GM19099 (cell line): ENCODE results near the gene CCDC154.

Source experiments
- POLR2A ChIP-seq: IDR thresholded peaks from 3 replicates; pipeline ENCODE4 v1.6.1; 2011; ENCODE audit warnings: low read depth; ENCODE audit not compliant: insufficient read length; ENCODE audit errors: extremely low read depth

CCDC154 gene, protein sequence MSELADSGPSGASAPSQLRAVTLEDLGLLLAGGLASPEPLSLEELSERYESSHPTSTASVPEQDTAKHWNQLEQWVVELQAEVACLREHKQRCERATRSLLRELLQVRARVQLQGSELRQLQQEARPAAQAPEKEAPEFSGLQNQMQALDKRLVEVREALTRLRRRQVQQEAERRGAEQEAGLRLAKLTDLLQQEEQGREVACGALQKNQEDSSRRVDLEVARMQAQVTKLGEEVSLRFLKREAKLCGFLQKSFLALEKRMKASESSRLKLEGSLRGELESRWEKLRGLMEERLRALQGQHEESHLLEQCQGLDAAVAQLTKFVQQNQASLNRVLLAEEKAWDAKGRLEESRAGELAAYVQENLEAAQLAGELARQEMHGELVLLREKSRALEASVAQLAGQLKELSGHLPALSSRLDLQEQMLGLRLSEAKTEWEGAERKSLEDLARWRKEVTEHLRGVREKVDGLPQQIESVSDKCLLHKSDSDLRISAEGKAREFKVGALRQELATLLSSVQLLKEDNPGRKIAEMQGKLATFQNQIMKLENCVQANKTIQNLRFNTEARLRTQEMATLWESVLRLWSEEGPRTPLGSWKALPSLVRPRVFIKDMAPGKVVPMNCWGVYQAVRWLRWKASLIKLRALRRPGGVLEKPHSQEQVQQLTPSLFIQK

DNA sequence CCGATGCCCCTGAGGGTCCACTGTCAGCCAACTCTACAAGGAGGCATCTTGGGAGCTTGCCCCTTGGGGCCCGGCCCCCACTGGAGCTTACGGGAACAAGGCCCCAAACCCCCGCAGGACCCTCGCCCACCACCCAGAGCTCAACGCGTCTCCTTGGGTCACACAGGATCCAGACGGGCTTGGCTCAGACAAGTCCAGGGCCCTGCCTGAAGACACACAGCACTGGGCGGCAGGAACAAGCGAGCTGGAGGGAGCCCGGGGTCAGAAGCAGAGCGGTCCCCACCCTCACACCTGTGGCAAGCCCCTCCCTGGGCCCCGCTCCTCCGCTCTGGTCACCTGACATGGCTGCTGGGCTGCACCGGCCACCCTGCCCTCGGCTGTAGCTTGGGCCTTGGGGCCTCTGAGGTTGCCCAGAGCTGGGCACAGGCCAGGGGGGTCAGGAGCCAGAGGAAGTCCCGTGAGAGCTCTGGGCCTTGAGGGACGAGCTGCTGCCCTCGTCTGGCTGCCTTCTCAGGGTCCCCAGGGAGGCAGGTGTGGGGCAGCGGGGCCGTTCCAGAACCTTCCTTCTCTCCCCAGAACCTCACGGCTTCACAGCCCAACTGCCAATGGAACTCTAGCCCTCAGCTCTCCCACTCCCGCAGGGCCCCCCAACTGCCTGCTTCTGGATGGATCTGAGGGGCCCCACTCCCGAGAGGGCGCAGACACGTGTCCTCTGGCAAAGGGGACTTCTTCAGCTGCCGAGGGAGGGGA is at the start of gene CCDC154:
TSS of gene CCDC154 (minus strand) at position 577 of the 750 bp plus-strand sequence. CDS start at position 343, 234 bp downstream.
- no peak for TF ChIP-seq POLR2A

DNA sequence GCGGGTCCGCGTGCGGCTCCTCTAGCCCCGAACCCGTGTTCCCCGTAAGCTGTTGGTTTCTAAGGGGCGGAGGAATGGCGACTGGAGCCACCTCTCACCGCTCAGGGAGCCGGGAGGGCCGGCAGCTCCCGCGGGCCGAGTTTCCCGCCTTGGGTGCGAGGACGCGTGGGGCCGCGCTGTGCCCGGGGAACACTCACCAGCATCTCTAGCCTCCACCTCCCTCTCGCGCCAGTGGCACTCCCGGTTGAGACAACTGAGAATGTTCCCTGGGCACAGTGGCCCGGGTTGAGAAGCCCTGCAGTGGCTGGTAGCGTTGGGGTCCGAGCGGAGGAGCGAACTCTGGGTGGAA is 49.4 kb upstream of the CCDC154 start:
- TF ChIP-seq POLR2A = no peak

DNA sequence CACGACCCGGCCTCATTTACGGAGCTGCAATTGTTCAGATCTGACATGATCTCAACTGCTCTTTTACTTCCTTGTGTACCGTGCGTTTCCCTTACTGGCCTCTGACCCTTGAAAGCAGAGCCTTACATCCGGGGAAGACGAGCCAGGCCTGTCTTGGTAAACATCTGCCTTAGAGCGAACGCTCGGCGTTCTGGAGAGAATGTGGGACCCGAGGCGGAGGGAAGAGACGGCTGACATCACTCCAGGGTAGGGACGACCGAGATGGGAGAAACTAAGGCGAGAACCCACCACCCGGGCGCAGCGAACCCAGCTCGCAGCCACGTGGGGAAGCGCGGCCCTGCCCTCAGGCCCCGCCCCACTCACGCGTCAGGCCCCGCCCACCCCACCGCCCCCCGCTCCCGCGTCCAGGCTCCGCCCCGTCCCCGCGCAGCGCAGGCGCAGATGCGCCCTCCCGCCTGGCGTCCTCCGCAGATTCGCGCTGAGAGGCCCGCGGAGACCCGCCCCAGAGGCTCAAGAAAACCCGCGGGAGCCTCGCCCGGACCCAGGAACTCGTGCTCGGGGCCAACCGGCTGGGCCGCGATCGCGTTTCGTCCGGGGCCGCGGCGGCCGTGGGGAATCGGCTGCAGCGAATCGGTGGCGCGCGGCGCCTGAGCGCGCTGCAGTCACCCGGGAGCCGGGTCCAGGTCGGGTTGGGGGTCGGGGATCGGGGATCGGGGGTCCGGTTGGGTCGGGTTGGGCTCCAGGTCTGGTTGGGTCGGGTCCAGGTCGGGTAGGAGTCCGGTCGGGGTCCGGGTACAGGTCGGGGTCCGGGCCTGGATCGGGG is 48.8 kb upstream of the CCDC154 start, which contains the start of gene TELO2:
TSS of gene TELO2 (plus strand) at position 438 of the 823 bp plus-strand sequence. CDS start 922 bp downstream, outside the sequence.
- peak; percentile 68 for TF ChIP-seq POLR2A

DNA sequence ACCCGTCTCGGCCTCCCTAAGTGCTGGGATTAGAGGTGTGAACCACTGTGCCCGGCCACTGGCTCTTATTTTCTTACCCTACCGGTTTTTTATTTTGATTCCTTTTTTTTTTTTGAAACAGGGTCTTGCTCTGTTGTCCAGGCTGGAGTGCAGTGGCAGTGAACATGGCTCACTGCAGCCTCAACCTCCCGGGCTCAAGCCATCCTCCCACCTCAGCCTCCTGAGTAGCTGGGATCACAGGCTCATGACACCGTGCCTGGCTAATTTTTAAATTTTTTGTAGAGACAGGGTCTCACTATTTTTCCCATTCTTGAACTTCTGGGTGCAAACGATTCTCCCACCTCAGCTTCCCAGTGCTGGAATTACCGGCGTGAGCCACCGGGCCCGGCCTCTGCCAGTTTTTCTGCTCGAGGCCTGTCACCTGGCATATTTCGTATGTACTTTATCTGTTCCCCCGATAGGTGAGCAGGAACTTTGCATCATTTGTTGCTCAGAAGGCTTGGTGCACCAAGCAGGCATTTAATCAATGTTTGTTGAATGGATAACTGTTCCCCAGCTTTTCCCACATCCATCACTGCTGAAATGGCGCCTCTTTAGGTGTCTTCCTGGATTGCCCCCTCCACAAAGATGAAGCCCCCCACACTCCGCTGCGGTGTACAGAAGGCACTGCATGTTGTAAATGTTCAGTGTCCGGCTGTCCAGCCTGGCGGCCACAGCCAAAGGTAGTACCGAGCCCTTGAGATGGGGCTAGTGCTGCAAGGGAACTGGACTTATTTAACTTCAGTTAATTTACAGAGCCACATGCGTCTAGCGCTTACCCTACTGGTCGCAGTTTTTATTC is 47.9 kb upstream of the CCDC154 start:
- no peak for TF ChIP-seq POLR2A

DNA sequence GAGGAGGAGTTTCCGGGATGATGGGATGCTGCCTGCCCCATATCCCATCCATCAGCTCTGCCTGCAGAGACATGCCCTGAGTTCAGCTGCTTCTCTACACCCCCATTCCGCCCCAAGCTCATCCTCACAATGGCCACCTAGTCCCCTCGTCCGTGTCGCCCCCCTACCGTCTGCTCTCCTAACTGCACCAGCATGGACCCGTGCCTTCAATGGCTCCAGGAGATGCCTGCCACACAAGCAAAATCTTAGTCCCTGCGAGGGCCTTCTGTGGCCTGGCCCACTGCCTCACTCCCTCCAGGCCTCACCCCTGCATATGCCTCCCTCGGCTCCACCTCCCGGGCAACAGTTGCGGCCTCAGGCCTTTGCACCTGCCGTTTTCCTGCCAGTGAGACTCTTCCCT is 47.0 kb upstream of the CCDC154 start:
- no peak for TF ChIP-seq POLR2A

DNA sequence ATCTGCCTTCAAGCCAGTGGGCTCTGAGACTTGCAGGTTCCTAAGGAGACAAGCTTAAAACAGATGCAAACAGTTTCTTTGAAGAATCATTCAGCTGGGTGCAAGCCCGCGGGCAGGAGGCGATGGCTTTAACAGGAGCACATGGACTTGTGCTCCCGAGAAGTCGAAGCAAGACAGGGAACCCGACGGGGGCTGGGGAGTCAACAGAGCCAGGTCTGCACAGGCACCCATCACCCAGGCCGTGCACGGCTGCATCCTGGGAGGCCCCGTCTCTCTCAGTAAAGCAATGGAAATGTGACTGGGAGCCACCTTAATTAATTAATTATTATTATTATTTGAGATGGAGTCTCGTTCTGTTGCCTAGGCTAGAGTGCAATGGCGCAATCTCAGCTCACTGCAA is 44.7 kb upstream of the CCDC154 start:
- no peak for TF ChIP-seq POLR2A

DNA sequence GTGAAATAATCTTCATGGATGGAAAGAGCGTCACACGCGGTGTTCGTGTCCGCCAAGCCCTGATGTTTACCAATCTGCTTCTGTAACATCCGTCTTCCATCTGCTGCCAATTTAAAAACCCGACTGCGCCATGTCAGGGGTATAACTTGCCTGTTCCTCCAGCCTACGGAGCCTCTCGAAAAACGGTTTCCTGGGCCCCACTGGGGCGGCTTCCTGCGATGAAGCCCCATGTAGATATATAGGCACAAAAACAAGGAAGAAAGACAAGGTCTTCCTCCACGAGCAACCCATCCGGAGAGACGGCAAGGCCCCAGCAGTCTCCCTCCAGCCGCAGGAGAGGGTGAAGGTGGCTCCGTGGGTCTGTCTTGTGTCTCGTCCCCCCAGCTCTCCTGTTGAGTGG is 44.3 kb upstream of the CCDC154 start, which contains the start of gene PTX4:
TSS of gene PTX4 (minus strand) at position 326 of the 400 bp plus-strand sequence. CDS start at position 291, 35 bp downstream.
- no peak for TF ChIP-seq POLR2A

DNA sequence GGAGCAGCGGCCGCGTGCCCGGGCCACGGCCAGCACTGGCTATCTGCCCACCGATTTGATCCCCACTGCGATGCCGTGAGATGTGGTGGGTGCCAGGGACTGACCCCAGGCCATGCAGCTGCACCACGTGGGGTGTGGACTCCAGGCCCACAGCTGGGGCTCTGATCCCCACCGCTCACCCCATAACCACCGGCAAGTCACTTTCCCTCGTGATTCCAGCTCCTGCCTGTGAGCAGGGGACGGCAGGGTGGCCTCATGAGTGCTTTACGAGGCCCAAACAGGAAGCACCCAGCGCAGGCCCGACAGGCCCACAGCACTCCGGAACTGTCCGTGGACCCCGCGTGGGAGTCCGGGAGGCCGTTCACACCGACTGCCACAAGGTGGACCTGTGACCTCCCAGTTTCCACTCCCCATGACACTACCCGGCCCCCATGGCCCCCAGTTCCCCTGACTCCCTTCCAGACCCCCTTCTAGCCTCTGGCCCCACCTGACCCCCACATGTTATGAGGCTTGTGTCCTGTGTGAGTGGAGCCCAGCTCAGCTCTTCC is 43.8 kb upstream of the CCDC154 start:
- no peak for TF ChIP-seq POLR2A

DNA sequence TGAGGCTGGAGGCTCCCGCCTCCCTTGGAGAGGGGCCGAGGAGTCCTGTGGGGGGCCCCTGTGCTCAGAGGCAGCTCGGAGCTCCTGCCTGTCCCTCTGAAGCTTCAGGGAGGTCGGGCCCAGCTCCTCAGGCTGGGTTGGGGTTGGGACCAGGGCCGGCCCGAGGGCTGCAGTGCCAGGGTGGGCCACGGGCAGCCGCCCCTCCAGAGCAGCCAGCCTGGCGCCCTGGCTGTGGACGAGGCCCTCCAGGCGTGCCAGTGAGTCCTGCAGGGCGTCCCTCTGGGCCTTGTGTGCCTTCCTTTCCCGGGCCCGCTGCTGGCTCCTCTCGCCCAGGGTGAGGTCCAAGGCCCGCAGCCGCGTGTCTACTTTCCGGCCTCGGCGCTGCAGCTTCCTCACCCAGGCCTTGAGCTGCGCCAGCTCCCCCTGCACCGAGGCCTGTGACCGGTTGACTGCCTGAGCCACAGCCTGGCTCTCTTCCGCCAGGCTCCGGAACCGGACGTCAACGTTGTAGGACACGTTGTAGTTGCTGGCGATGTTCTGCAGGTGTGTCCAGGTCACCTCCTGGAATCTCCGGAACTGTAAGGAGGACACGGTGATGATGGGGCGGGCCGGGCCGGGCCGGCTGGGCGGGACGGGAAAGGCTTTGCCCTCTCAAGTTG is 43.2 kb upstream of the CCDC154 start:
- TF ChIP-seq POLR2A = no peak

DNA sequence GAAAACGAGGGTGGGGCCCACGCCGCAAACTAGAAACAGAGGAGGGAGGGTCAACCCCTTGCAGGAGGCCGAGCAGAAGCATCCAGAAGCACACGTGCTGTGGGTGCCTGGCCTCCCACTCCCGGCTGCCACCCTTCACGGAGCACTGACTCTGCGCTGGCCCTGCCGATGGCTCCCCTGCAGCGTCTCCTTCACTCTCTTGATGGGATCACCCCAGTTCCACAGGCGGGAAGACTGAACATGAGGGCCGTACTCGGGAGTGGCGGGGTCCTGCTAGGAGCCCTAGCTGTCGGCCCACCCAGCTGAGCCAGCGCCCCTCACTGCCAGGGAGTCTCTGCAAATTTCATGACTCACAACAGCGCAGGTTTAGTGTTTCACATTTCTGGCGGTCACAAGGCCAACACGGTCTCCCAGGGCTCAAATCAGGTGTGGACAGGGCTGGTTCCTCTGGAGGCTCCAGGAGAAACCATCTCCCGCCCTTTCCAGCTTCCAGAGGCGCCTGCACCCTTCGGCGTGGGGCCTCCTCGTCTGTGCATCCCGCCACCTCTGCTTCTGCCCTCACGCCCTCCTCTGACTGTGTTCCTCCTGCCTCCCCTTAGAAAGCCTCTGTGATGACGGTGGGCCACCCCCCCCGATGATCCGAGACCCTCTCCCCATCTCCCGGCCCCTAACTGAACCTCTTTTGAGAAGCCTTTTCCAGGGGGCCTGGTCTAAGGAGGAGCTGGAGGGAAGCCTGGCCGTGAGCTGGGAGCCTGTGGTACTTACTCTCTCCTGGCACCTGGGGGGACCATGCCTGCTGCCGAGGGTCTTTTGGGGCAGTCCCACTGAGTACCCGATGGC is 42.4 kb upstream of the CCDC154 start:
- TF ChIP-seq POLR2A = no peak

DNA sequence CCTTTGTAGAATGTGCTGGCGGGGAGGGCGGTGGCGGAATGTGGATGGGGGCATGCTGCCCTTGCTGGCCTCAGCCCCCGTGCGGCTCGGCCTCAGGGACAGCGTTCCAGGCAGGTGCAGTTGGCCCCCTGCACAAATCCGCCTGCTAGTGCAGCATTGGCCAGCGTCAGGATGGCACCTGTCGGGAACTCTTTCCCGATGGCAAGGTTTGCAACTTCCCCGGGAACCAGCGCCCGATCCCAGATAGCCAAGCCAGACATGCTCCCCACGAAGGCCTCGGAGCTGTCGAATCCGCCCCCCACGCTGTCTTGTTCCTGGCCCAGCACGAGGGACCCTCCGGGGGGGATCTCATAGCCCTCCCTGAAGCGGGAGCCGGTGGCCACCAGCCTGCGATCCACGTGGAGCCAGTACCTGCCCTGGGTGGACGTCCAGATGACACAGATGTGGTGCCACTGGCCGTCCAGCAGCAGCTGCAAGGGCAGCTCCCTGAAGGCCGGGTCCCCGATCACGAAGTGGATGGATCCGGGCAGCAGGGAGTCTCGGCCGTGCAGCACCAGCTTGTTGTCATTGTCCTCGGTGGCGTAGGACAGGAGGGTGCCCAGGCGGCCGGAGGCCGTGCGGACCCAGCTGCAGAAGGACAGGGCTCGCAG is 41.6 kb upstream of the CCDC154 start:
- no peak for TF ChIP-seq POLR2A
